CD8-positive, alpha-beta memory T cell (primary cell): ENCODE measurements around the gene SEMA6D. TPM values are rescaled to one million over a fixed set of nuclear protein-coding genes. Genes with fewer than 3 reads are reported as not detected.

ENCODE experiments used
- CTCF ChIA-PET: fragments of 350-600 bp; sonication (Branson Sonifier 250); formaldehyde crosslinking; loops from one replicate; lab custom pipeline; 2021; ENCODE audit warnings: antibody characterized with exemption; lab: Charles Lee
- POLR2A ChIA-PET: fragments of 350-600 bp; sonication (Branson Sonifier 250); formaldehyde crosslinking; loops from one replicate; lab custom pipeline; 2021; ENCODE audit warnings: antibody characterized with exemption; lab: Charles Lee
- DNase-seq, 5 donors: peaks; one replicate each; pipeline versions ENCODE4 v3.0.0 to v3.0.0-alpha.2; 2020 to 2022; ENCODE audit warnings: mixed read lengths in 1 of 5
- H3K27ac ChIP-seq: one replicate; pipeline ENCODE4 v1.7.0; 2013; ENCODE audit warnings: low read depth, mild to moderate bottlenecking, low read length, moderate library complexity
- H3K27me3 ChIP-seq: 2 replicates; pipeline ENCODE4 v1.7.0; 2013; ENCODE audit warnings: low read length, mild to moderate bottlenecking; ENCODE audit not compliant: insufficient read depth, poor library complexity, severe bottlenecking
- H3K36me3 ChIP-seq: 2 replicates; pipeline ENCODE4 v1.7.0; 2013; ENCODE audit warnings: mild to moderate bottlenecking, low read length, moderate library complexity; ENCODE audit not compliant: insufficient read depth
- H3K4me1 ChIP-seq: 2 replicates; pipeline ENCODE4 v1.7.0; 2013; ENCODE audit warnings: mild to moderate bottlenecking, low read length, moderate library complexity; ENCODE audit not compliant: insufficient read depth
- H3K4me3 ChIP-seq: 2 replicates; pipeline ENCODE4 v1.7.0; 2013; ENCODE audit warnings: mild to moderate bottlenecking, low read length
- H3K9me3 ChIP-seq: 2 replicates; pipeline ENCODE4 v1.7.0; 2013; ENCODE audit warnings: mild to moderate bottlenecking, low read length
- H3K27ac Mint-ChIP-seq, 8 donors: one replicate each; pipeline ENCODE4 v1.8.0; 2020 to 2021; ENCODE audit warnings: mixed read lengths in 8 of 8, mild to moderate bottlenecking in 6 of 8, inconsistent platforms in 3 of 8, moderate library complexity in 3 of 8
- H3K27me3 Mint-ChIP-seq, 2 donors: one replicate each; pipeline ENCODE4 v1.8.0; 2020 to 2021; ENCODE audit warnings: mixed read lengths in 2 of 2, mild to moderate bottlenecking in 1 of 2, moderate library complexity in 1 of 2
- H3K36me3 Mint-ChIP-seq, 3 donors: one replicate each; pipeline ENCODE4 v1.8.0; 2020 to 2021; ENCODE audit warnings: mixed read lengths in 3 of 3, inconsistent platforms in 1 of 3, mild to moderate bottlenecking in 1 of 3
- H3K4me1 Mint-ChIP-seq, 3 donors: one replicate each; pipeline ENCODE4 v1.8.0; 2020 to 2021; ENCODE audit warnings: mixed read lengths in 3 of 3, inconsistent platforms in 1 of 3, mild to moderate bottlenecking in 1 of 3
- H3K4me3 Mint-ChIP-seq, 7 donors: one replicate each; pipeline ENCODE4 v1.8.0; 2020 to 2021; ENCODE audit warnings: mixed read lengths in 7 of 7, mild to moderate bottlenecking in 6 of 7, moderate library complexity in 4 of 7, inconsistent platforms in 2 of 7
- H3K9me3 Mint-ChIP-seq, 5 donors: one replicate each; pipeline ENCODE4 v1.8.0; 2020 to 2022; ENCODE audit warnings: mixed read lengths in 5 of 5, mild to moderate bottlenecking in 3 of 5, moderate library complexity in 2 of 5, inconsistent platforms in 1 of 5
- polyA plus RNA-seq: library from polyadenylated mRNA; unstranded; fragments of 300-500 nt; fragmentation: Illumina TruSeq; gene quantifications from one replicate; pipeline ENCODE4 v1.2.3, GENCODE V29; 2021
- total RNA-seq, 2 experiments: library from RNA; stranded (reverse); gene quantifications; one replicate each; pipeline ENCODE4 v1.2.3, GENCODE V29; 2021

The SEMA6D gene
- total and polyA plus RNA-seq, 3 experiments from 2014 or later: not detected

GRCh38 chr15:47750030-47750739 lies 32.9 kb downstream of the SEMA6D start:
- no peak overlapping the region for H3K27ac ChIP-seq
- no peaks in the 10 kb centered on the region for H3K9me3 ChIP-seq
- no peak overlapping the region for H3K4me3 ChIP-seq
- H3K4me1 ChIP-seq: no peaks in the 10 kb centered on the region
- no peak overlapping the region for H3K27ac Mint-ChIP-seq
- no peak overlapping the region for H3K4me3 Mint-ChIP-seq
- peaks cover 0 to 3% (median 0%) of the 10 kb centered on the region in 3 donors for H3K36me3 Mint-ChIP-seq
- H3K36me3 ChIP-seq: no peaks in the 10 kb centered on the region
- no peak for DNase-seq
- H3K4me1 Mint-ChIP-seq: no peaks in the 10 kb centered on the region
- H3K9me3 Mint-ChIP-seq: peaks cover 0 to 16% (median 3%) of the 10 kb centered on the region in 5 donors
- H3K27me3 Mint-ChIP-seq: no peaks in the 10 kb centered on the region
- no peaks in the 10 kb centered on the region for H3K27me3 ChIP-seq
- CTCF ChIA-PET: no interaction called here
- POLR2A ChIA-PET: no interaction called here

GRCh38 chr15:47750740-47751262 lies 33.5 kb downstream of the SEMA6D start:
- peaks cover 0 to 3% (median 0%) of the 10 kb centered on the region in 3 donors for H3K36me3 Mint-ChIP-seq
- peaks cover 0 to 18% (median 7%) of the 10 kb centered on the region in 5 donors for H3K9me3 Mint-ChIP-seq
- no peaks in the 10 kb centered on the region for H3K36me3 ChIP-seq
- no peaks in the 10 kb centered on the region for H3K27me3 ChIP-seq
- no peak overlapping the region for H3K27ac Mint-ChIP-seq
- H3K4me3 ChIP-seq: no peak overlapping the region
- H3K27ac ChIP-seq: no peak overlapping the region
- H3K4me1 Mint-ChIP-seq: no peaks in the 10 kb centered on the region
- H3K9me3 ChIP-seq: no peaks in the 10 kb centered on the region
- no peaks in the 10 kb centered on the region for H3K4me1 ChIP-seq
- no peaks in the 10 kb centered on the region for H3K27me3 Mint-ChIP-seq
- DNase-seq: no peak
- H3K4me3 Mint-ChIP-seq: no peak overlapping the region
- POLR2A ChIA-PET: no interaction called here
- CTCF ChIA-PET: no interaction called here

DNA sequence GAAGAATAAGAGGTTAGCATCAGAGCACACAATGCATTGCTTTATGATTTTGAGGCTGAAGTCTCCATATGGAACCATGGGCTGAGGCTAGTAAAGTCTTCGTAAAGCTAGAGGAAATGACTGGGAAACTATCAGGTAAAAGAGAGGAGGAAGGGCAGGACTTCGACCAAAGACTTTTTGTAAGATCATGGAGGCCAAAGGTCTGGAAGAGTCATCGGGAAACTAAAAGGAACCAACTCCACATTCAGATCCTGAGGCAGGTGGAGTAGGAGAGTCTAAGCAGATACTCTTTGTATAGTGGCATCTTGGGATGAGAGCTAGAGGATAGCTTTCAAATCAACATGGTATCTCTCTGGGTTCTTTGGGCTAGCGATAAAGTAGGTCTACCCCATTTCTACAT lies 36.3 kb downstream of the SEMA6D start:
- no peaks in the 10 kb centered on the region for H3K27me3 Mint-ChIP-seq
- no peak overlapping the region for H3K4me3 Mint-ChIP-seq
- DNase-seq: no peak
- H3K4me1 ChIP-seq: no peaks in the 10 kb centered on the region
- H3K9me3 ChIP-seq: no peaks in the 10 kb centered on the region
- H3K4me3 ChIP-seq: no peak overlapping the region
- no peaks in the 10 kb centered on the region for H3K27me3 ChIP-seq
- no peak overlapping the region for H3K27ac Mint-ChIP-seq
- CTCF ChIA-PET: no interaction called here
- H3K4me1 Mint-ChIP-seq: no peaks in the 10 kb centered on the region
- POLR2A ChIA-PET: no interaction called here
- H3K36me3 ChIP-seq: no peaks in the 10 kb centered on the region
- peaks cover 0 to 3% (median 0%) of the 10 kb centered on the region in 3 donors for H3K36me3 Mint-ChIP-seq
- no peak overlapping the region for H3K27ac ChIP-seq
- peaks cover 0 to 22% (median 7%) of the 10 kb centered on the region in 5 donors for H3K9me3 Mint-ChIP-seq

- no peak overlapping the region for H3K4me3 Mint-ChIP-seq
- no peak for DNase-seq
- no peaks in the 10 kb centered on the region for H3K27me3 Mint-ChIP-seq
- Histone ChIP-seq H3K4me3 (no peak overlapping the region), H3K9me3 (no peaks in the 10 kb centered on the region), H3K27ac (no peak overlapping the region), H3K27me3 (no peaks in the 10 kb centered on the region), H3K36me3 (no peaks in the 10 kb centered on the region), H3K4me1 (no peaks in the 10 kb centered on the region)
- H3K9me3 Mint-ChIP-seq: peaks cover 0 to 22% (median 7%) of the 10 kb centered on the region in 5 donors
- H3K27ac Mint-ChIP-seq: no peak overlapping the region
- no peaks in the 10 kb centered on the region for H3K4me1 Mint-ChIP-seq
- H3K36me3 Mint-ChIP-seq: peaks cover 0 to 3% (median 0%) of the 10 kb centered on the region in 3 donors
- CTCF ChIA-PET: no interaction called here
- POLR2A ChIA-PET: no interaction called here
These were observed 37.0 kb downstream of the SEMA6D start for GRCh38 chr15:47754312-47754711.

DNA sequence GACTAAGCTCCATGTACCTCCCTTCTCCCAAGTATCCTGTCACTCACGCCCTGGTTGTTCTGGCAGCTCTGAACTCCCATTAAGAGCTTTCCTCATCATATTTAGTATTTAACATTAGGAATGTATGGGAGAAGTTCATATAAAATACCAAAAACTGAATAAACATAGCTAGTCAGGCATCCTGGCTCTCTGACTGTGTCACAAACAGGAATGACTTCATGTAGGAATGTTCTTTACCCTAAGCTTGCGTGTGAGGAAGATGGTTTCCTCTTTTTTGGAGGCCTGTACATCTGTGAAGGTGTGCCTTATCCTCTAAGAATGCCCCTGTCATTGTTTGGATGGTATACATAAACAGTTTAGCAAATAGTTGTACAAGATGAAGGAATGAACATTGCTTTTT lies 38.6 kb downstream of the SEMA6D start:
- Histone ChIP-seq H3K27ac (no peak overlapping the region), H3K4me1 (no peaks in the 10 kb centered on the region), H3K9me3 (no peaks in the 10 kb centered on the region), H3K27me3 (no peaks in the 10 kb centered on the region), H3K4me3 (no peak overlapping the region), H3K36me3 (no peaks in the 10 kb centered on the region)
- Mint-ChIP-seq H3K27ac (no peak overlapping the region), H3K4me1 (no peaks in the 10 kb centered on the region), H3K4me3 (no peak overlapping the region), H3K9me3 (peaks cover 0 to 22% (median 7%) of the 10 kb centered on the region in 5 donors), H3K27me3 (no peaks in the 10 kb centered on the region), H3K36me3 (peaks cover 0 to 3% (median 0%) of the 10 kb centered on the region in 3 donors)
- DNase-seq: no peak
- ChIA-PET CTCF (no interaction called here), POLR2A (no interaction called here)

DNA sequence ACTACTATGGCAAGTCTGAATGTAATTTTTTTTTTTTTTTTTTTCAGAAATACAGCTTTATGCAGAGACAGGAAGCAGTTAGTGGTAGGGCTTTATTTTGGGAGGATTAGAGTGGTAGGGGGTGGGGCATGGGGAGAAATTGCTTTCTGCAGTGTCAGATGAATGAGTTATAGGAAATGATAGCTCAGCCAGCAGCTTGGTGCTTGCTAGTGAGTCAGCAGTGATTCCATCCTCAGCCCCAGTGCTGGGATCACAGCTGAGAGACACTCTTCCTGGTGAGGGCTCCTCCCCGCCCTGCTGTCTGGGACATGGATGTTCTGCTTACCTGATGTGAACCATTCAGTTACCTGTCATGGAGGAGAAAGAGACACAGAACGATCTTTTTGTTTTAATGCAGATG lies 39.6 kb downstream of the SEMA6D start:
- no peaks in the 10 kb centered on the region for H3K4me1 Mint-ChIP-seq
- Histone ChIP-seq H3K4me1 (no peaks in the 10 kb centered on the region), H3K27ac (no peak overlapping the region), H3K36me3 (no peaks in the 10 kb centered on the region), H3K27me3 (no peaks in the 10 kb centered on the region), H3K9me3 (no peaks in the 10 kb centered on the region), H3K4me3 (no peak overlapping the region)
- H3K9me3 Mint-ChIP-seq: peaks cover 0 to 20% (median 7%) of the 10 kb centered on the region in 5 donors
- ChIA-PET POLR2A (no interaction called here), CTCF (no interaction called here)
- no peaks in the 10 kb centered on the region for H3K27me3 Mint-ChIP-seq
- H3K4me3 Mint-ChIP-seq: no peak overlapping the region
- no peak for DNase-seq
- H3K36me3 Mint-ChIP-seq: peaks cover 0 to 3% (median 0%) of the 10 kb centered on the region in 3 donors
- H3K27ac Mint-ChIP-seq: no peak overlapping the region

DNA sequence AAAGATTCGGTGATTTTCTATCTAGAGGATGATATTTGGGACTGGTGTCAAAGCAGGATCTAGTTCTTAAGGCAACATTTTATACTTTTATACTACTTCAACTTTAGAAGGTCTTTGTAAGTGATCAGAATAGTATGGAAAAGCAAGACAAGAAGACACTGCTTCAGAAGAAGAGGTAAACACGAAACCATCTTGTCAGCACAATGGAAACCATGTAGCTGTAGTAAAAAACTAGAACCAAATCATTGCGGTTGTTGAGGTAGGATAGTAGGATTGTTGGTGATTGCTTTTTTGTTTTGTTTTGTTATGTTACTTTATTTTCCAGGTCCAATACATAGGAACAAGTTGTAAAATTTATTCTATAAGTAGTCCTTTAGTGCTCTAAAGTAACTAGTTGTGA lies 40.0 kb downstream of the SEMA6D start:
- Histone ChIP-seq H3K9me3 (no peaks in the 10 kb centered on the region), H3K27ac (no peak overlapping the region), H3K36me3 (no peaks in the 10 kb centered on the region), H3K4me1 (no peaks in the 10 kb centered on the region), H3K27me3 (no peaks in the 10 kb centered on the region), H3K4me3 (no peak overlapping the region)
- ChIA-PET POLR2A (no interaction called here), CTCF (no interaction called here)
- peaks cover 0 to 3% (median 0%) of the 10 kb centered on the region in 3 donors for H3K36me3 Mint-ChIP-seq
- DNase-seq: no peak
- H3K4me3 Mint-ChIP-seq: no peak overlapping the region
- no peak overlapping the region for H3K27ac Mint-ChIP-seq
- no peaks in the 10 kb centered on the region for H3K4me1 Mint-ChIP-seq
- H3K27me3 Mint-ChIP-seq: no peaks in the 10 kb centered on the region
- peaks cover 0 to 16% (median 3%) of the 10 kb centered on the region in 5 donors for H3K9me3 Mint-ChIP-seq

- CTCF ChIA-PET: no interaction called here
- no peaks in the 10 kb centered on the region for H3K4me1 Mint-ChIP-seq
- Histone ChIP-seq H3K27ac (no peak overlapping the region), H3K9me3 (no peaks in the 10 kb centered on the region), H3K4me1 (no peaks in the 10 kb centered on the region), H3K4me3 (no peak overlapping the region), H3K36me3 (no peaks in the 10 kb centered on the region), H3K27me3 (no peaks in the 10 kb centered on the region)
- peaks cover 0 to 2% of the 10 kb centered on the region in 2 donors for H3K27me3 Mint-ChIP-seq
- H3K9me3 Mint-ChIP-seq: peaks cover 0 to 10% (median 2%) of the 10 kb centered on the region in 5 donors
- no peak overlapping the region for H3K27ac Mint-ChIP-seq
- DNase-seq: no peak
- POLR2A ChIA-PET: no interaction called here
- H3K36me3 Mint-ChIP-seq: no peaks in the 10 kb centered on the region
- no peak overlapping the region for H3K4me3 Mint-ChIP-seq
These were observed 45.3 kb downstream of the SEMA6D start for GRCh38 chr15:47762621-47763020.
